CD4-positive, CD25-positive, alpha-beta regulatory T cell (primary cell): ENCODE results near the gene GRK1. TPM values are rescaled to one million over a fixed set of nuclear protein-coding genes. Genes with fewer than 3 reads are reported as not detected.
"Not testable (repeated sequence)": the region's sequence is repeated elsewhere in the genome, so short reads cannot be mapped to it uniquely, and the experiment has no call there.

ENCODE experiments used
- ATAC-seq, 2 donors: fragments of 150-1000 bp; cut with Tn5 transposase; one replicate each; pipeline ENCODE4 v1.10.0; 2021; ENCODE audit warnings: low read depth in 2 of 2, moderate number of reproducible peaks in 2 of 2, moderate library complexity in 1 of 2
- DNase-seq, 3 donors: peaks; one replicate each; pipeline versions ENCODE4 v3.0.0 to v3.0.0-alpha.2; 2012 to 2022; ENCODE audit warnings: mixed read lengths in 1 of 3
- H3K27ac ChIP-seq: one replicate; pipeline ENCODE4 v1.7.0; 2013; ENCODE audit warnings: mild to moderate bottlenecking, low read length; ENCODE audit not compliant: insufficient read depth, poor library complexity, severe bottlenecking
- H3K27me3 ChIP-seq: one replicate; pipeline ENCODE4 v1.7.0; 2013; ENCODE audit warnings: low read length; ENCODE audit not compliant: control insufficient read depth, insufficient read depth
- H3K36me3 ChIP-seq: one replicate; pipeline ENCODE4 v1.7.0; 2013; ENCODE audit warnings: mild to moderate bottlenecking, low read length, moderate library complexity; ENCODE audit not compliant: control insufficient read depth, insufficient read depth
- H3K4me1 ChIP-seq: 2 replicates; pipeline ENCODE4 v1.7.0; 2013; ENCODE audit warnings: mild to moderate bottlenecking, low read length; ENCODE audit not compliant: insufficient read depth, control insufficient read depth, poor library complexity, severe bottlenecking
- H3K4me3 ChIP-seq: one replicate; pipeline ENCODE4 v1.7.0; 2013; ENCODE audit warnings: low read depth, mild to moderate bottlenecking, low read length, moderate library complexity
- H3K9me3 ChIP-seq, 2 experiments: 1 replicate in 1 of 2; 2 replicates in 1 of 2; pipeline ENCODE4 v1.7.0; 2013; ENCODE audit warnings: low read length in 2 of 2, mild to moderate bottlenecking in 1 of 2, moderate library complexity in 1 of 2; ENCODE audit not compliant: control insufficient read depth in 2 of 2
- H3K27ac Mint-ChIP-seq, 3 donors: one replicate each; pipeline ENCODE4 v1.8.0; 2020 to 2022; ENCODE audit warnings: mild to moderate bottlenecking in 3 of 3, mixed read lengths in 3 of 3, moderate library complexity in 2 of 3
- H3K27me3 Mint-ChIP-seq: one replicate; pipeline ENCODE4 v1.8.0; 2022; ENCODE audit warnings: mild to moderate bottlenecking, mixed read lengths
- H3K36me3 Mint-ChIP-seq: one replicate; pipeline ENCODE4 v1.8.0; 2020; ENCODE audit warnings: mixed read lengths
- H3K4me1 Mint-ChIP-seq, 4 donors: one replicate each; pipeline ENCODE4 v1.8.0; 2020 to 2022; ENCODE audit warnings: mixed read lengths in 4 of 4, mild to moderate bottlenecking in 1 of 4
- H3K4me3 Mint-ChIP-seq, 4 donors: one replicate each; pipeline ENCODE4 v1.8.0; 2020 to 2022; ENCODE audit warnings: mild to moderate bottlenecking in 4 of 4, mixed read lengths in 4 of 4, moderate library complexity in 3 of 4
- H3K9me3 Mint-ChIP-seq, 7 donors: one replicate each; pipeline ENCODE4 v1.8.0; 2020 to 2022; ENCODE audit warnings: mixed read lengths in 7 of 7, mild to moderate bottlenecking in 3 of 7, moderate library complexity in 2 of 7
- polyA plus RNA-seq, 4 donors: library from polyadenylated mRNA; unstranded; fragments of 300-500 nt; fragmentation: Illumina TruSeq; gene quantifications; one replicate each; pipeline ENCODE4 v1.2.3, GENCODE V29; 2021
- total RNA-seq: library from RNA; stranded (reverse); gene quantifications from one replicate; pipeline ENCODE4 v1.2.3, GENCODE V29; 2022

Gene GRK1
- total and polyA plus RNA-seq, 5 donors from 2014 or later, result not detected

DNA sequence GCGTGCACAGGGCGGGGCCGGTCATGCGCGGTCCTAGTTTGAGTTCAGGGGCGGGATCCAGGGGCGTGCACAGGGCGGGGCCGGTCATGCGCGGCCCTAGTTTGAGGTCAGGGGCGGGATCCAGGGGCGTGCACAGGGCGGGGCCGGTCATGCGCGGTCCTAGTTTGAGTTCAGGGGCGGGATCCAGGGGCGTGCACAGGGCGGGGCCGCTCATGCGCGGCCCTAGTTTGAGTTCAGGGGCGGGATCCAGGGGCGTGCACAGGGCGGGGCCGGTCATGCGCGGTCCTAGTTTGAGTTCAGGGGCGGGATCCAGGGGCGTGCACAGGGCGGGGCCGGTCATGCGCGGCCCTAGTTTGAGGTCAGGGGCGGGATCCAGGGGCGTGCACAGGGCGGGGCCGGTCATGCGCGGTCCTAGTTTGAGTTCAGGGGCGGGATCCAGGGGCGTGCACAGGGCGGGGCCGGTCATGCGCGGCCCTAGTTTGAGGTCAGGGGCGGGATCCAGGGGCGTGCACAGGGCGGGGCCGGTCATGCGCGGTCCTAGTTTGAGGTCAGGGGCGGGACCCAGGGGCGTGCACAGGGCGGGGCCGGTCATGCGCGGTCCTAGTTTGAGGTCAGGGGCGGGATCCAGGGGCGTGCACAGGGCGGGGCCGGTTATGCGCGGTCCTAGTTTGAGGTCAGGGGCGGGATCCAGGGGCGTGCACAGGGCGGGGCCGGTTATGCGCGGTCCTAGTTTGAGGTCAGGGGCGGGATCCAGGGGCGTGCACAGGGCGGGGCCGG lies 58.5 kb downstream of the GRK1 start:
- not testable (repeated sequence) for H3K4me3 ChIP-seq, H3K9me3 Mint-ChIP-seq, H3K36me3 Mint-ChIP-seq, ATAC-seq, H3K9me3 ChIP-seq, H3K27me3 ChIP-seq, H3K36me3 ChIP-seq
- H3K27ac ChIP-seq, result peak overlapping the region; percentile 68
- Mint-ChIP-seq H3K27ac (peak overlapping the region; percentile 85 to 94 (median 91)), H3K4me1 (peaks cover 0 to 11% (median 0%) of the 10 kb centered on the region in 4 donors), H3K27me3 (peaks cover 13% of the 10 kb centered on the region), H3K4me3 (peak overlapping the region; percentile 83 to 92 (median 88))
- peaks cover 11% of the 10 kb centered on the region for H3K4me1 ChIP-seq
- DNase-seq, result peak in 2 of 3 donors; percentile 56 to 67

DNA sequence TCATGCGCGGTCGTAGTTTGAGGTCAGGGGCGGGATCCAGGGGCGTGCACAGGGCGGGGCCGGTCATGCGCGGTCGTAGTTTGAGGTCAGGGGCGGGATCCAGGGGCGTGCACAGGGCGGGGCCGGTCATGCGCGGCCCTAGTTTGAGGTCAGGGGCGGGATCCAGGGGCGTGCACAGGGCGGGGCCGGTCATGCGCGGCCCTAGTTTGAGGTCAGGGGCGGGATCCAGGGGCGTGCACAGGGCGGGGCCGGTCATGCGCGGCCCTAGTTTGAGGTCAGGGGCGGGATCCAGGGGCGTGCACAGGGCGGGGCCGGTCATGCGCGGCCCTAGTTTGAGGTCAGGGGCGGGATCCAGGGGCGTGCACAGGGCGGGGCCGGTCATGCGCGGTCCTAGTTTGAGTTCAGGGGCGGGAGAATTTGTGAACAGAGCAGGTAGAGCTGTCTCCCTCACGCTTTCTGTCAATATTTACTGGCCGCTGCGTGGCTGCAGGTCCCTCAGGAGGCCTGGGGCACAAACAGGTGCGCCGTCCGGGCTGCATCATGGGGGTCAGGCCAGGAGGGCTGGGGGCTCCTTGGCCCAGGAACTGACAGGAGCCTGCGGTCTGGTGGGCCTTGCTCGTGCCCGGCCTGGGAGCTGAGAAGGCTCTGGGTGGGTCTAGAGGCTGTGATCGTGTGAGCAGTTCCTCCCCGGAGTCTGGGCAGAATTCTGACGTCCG lies 59.2 kb downstream of the GRK1 start:
- not testable (repeated sequence) for H3K36me3 ChIP-seq, H3K9me3 ChIP-seq, H3K27me3 ChIP-seq, H3K9me3 Mint-ChIP-seq, H3K36me3 Mint-ChIP-seq, ATAC-seq
- Mint-ChIP-seq H3K27me3 (peaks cover 13% of the 10 kb centered on the region), H3K4me1 (peaks cover 0 to 11% (median 0%) of the 10 kb centered on the region in 4 donors), H3K4me3 (peak overlapping the region in 3 of 4 donors; percentile 44 to 75 (median 68)), H3K27ac (peak overlapping the region; percentile 59 to 67 (median 60))
- peak in 2 of 3 donors; percentile 25 to 43 for DNase-seq
- Histone ChIP-seq H3K27ac (peak overlapping the region; percentile 57), H3K4me1 (peaks cover 11% of the 10 kb centered on the region), H3K4me3 (peak overlapping the region; percentile 35)

DNA sequence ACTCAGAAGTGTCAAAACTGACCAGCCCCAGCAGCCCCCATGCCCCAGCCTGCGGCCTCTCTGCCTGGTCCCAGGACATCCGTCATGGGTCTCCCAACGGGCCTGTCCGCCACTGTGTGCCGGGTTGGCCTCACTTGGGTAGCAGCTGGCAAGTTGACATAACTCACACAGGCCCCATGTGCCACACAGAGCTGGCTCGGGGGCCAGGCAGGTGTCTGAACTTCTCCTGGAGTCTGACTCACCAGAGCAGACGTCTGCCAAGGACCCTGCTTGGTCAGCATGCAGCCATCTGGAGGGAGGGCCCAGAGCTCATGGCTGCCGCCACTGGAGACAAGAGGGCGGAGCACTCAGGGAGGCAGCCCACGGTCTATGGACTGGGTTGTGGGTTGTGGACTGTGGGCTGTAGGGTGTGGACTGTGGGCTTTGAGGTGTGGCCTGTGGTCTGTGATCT lies 60.0 kb downstream of the GRK1 start:
- Mint-ChIP-seq H3K9me3 (peaks cover 0 to 6% (median 0%) of the 10 kb centered on the region in 7 donors), H3K27me3 (peaks cover 13% of the 10 kb centered on the region), H3K36me3 (no peaks in the 10 kb centered on the region), H3K27ac (peak overlapping the region in 1 of 3 donors; percentile 60), H3K4me3 (peak overlapping the region in 2 of 4 donors; percentile 63 to 68), H3K4me1 (peaks cover 0 to 11% (median 0%) of the 10 kb centered on the region in 4 donors)
- H3K27ac ChIP-seq, result no peak overlapping the region
- no peaks in the 10 kb centered on the region for H3K9me3 ChIP-seq
- ATAC-seq (no peak), DNase-seq (no peak)
- no peak overlapping the region for H3K4me3 ChIP-seq
- peaks cover 11% of the 10 kb centered on the region for H3K4me1 ChIP-seq
- H3K27me3 ChIP-seq, result no peaks in the 10 kb centered on the region
- H3K36me3 ChIP-seq, result no peaks in the 10 kb centered on the region

GRCh38 chr13:113728571-113729054 lies 61.6 kb downstream of the GRK1 start:
- Mint-ChIP-seq H3K4me1 (peaks cover 0 to 9% (median 0%) of the 10 kb centered on the region in 4 donors), H3K9me3 (peaks cover 0 to 6% (median 0%) of the 10 kb centered on the region in 7 donors), H3K27ac (no peak overlapping the region), H3K4me3 (peak overlapping the region in 1 of 4 donors; percentile 36), H3K36me3 (no peaks in the 10 kb centered on the region), H3K27me3 (peaks cover 13% of the 10 kb centered on the region)
- H3K27ac ChIP-seq, result no peak overlapping the region
- H3K9me3 ChIP-seq, result no peaks in the 10 kb centered on the region
- no peaks in the 10 kb centered on the region for H3K36me3 ChIP-seq
- peaks cover 11% of the 10 kb centered on the region for H3K4me1 ChIP-seq
- H3K27me3 ChIP-seq, result no peaks in the 10 kb centered on the region
- DNase-seq (no peak), ATAC-seq (no peak)
- no peak overlapping the region for H3K4me3 ChIP-seq

GRCh38 chr13:113729187-113730019 lies 62.4 kb downstream of the GRK1 start:
- no peak for ATAC-seq
- Mint-ChIP-seq H3K9me3 (peaks cover 0 to 3% (median 0%) of the 10 kb centered on the region in 7 donors), H3K36me3 (no peaks in the 10 kb centered on the region), H3K27me3 (peaks cover 13% of the 10 kb centered on the region), H3K4me1 (peaks cover 0 to 6% (median 0%) of the 10 kb centered on the region in 4 donors), H3K4me3 (peak overlapping the region in 2 of 4 donors; percentile 21 to 36), H3K27ac (no peak overlapping the region)
- Histone ChIP-seq H3K27ac (no peak overlapping the region), H3K27me3 (no peaks in the 10 kb centered on the region), H3K4me3 (no peak overlapping the region), H3K9me3 (no peaks in the 10 kb centered on the region), H3K36me3 (no peaks in the 10 kb centered on the region), H3K4me1 (peaks cover 10% of the 10 kb centered on the region)
- no peak for DNase-seq

- Mint-ChIP-seq H3K27me3 (peaks cover 9% of the 10 kb centered on the region), H3K4me1 (peaks cover 0 to 3% (median 0%) of the 10 kb centered on the region in 4 donors), H3K36me3 (no peaks in the 10 kb centered on the region), H3K9me3 (peaks cover 0 to 3% (median 0%) of the 10 kb centered on the region in 7 donors), H3K27ac (peak overlapping the region in 1 of 3 donors; percentile 48), H3K4me3 (no peak overlapping the region)
- Histone ChIP-seq H3K27me3 (no peaks in the 10 kb centered on the region), H3K9me3 (no peaks in the 10 kb centered on the region), H3K4me1 (peaks cover 5% of the 10 kb centered on the region), H3K4me3 (no peak overlapping the region), H3K36me3 (no peaks in the 10 kb centered on the region), H3K27ac (no peak overlapping the region)
- ATAC-seq (no peak), DNase-seq (no peak)
These were observed 63.3 kb downstream of the GRK1 start for GRCh38 chr13:113730258-113730691.

DNA sequence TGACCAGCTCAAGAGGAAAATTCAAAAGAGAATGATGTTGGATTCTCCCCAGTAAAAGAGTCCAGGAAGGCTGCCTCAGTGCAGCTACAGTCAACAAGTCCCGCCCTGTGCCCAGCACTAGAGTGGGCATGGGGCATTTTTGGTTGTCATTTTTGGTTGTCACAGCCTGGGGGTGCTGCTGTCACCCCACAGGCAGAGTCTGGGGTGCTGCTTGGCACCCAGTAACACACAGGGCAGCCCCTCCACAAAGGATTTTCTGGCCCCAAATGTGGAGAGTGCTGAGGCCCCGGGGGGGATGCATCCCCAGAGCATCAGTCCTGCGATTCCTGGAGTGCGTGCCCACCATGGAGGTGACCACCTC lies 63.8 kb downstream of the GRK1 start:
- no peaks in the 10 kb centered on the region for H3K27me3 ChIP-seq
- no peak overlapping the region for H3K27ac Mint-ChIP-seq

More for the DNA sequence above, 63.8 kb downstream of the GRK1 start:
- H3K36me3 ChIP-seq, result no peaks in the 10 kb centered on the region
- no peaks in the 10 kb centered on the region for H3K36me3 Mint-ChIP-seq
- no peak for ATAC-seq
- H3K4me3 Mint-ChIP-seq, result no peak overlapping the region
- no peak overlapping the region for H3K4me3 ChIP-seq
- peaks cover 0 to 3% (median 0%) of the 10 kb centered on the region in 4 donors for H3K4me1 Mint-ChIP-seq
- peaks cover 5% of the 10 kb centered on the region for H3K4me1 ChIP-seq
- no peaks in the 10 kb centered on the region for H3K9me3 ChIP-seq
- H3K9me3 Mint-ChIP-seq, result peaks cover 0 to 3% (median 0%) of the 10 kb centered on the region in 7 donors
- DNase-seq, result no peak
- H3K27ac ChIP-seq, result no peak overlapping the region
- H3K27me3 Mint-ChIP-seq, result peaks cover 9% of the 10 kb centered on the region
